Endodermal cell (in vitro differentiated cells): ENCODE measurements around the gene SPINK5. TPM values are rescaled to one million over a fixed set of nuclear protein-coding genes. Genes with fewer than 3 reads are reported as not detected.

Experiments
- DNase-seq: peaks from one replicate; pipeline ENCODE4 v3.0.0-alpha.2; 2017
- H3K27ac ChIP-seq: 2 replicates; pipeline ENCODE4 v1.5.1; 2013; ENCODE audit warnings: mild to moderate bottlenecking, low read depth, low read length, moderate library complexity
- H3K27me3 ChIP-seq: 2 replicates; pipeline ENCODE4 v1.6.1; 2013; ENCODE audit warnings: mild to moderate bottlenecking, low read length, moderate library complexity; ENCODE audit not compliant: insufficient read depth, control insufficient read depth, poor library complexity, severe bottlenecking
- H3K36me3 ChIP-seq: 2 replicates; pipeline ENCODE4 v1.7.0; 2013; ENCODE audit warnings: mild to moderate bottlenecking, low read length, moderate library complexity; ENCODE audit not compliant: control insufficient read depth, insufficient read depth
- H3K4me1 ChIP-seq: one replicate; pipeline ENCODE4 v1.7.0; 2013; ENCODE audit warnings: low read length; ENCODE audit not compliant: control insufficient read depth, insufficient read depth
- H3K4me3 ChIP-seq: 2 replicates; pipeline ENCODE4 v1.5.1; 2013; ENCODE audit warnings: mild to moderate bottlenecking, low read length, moderate library complexity
- H3K9ac ChIP-seq: 2 replicates; pipeline ENCODE4 v1.6.1; 2013; ENCODE audit warnings: mild to moderate bottlenecking, low read length, moderate library complexity; ENCODE audit not compliant: poor library complexity, severe bottlenecking; ENCODE audit errors: extremely low read depth
- H3K9me3 ChIP-seq: 2 replicates; pipeline ENCODE4 v1.6.1; 2013; ENCODE audit warnings: mild to moderate bottlenecking, low read length, moderate library complexity; ENCODE audit not compliant: control insufficient read depth
- H3K27ac Mint-ChIP-seq: 2 replicates; pipeline ENCODE4 v1.8.0; 2020; ENCODE audit warnings: mixed read lengths
- H3K27me3 Mint-ChIP-seq: 2 replicates; pipeline ENCODE4 v1.8.0; 2021; ENCODE audit warnings: mild to moderate bottlenecking, mixed read lengths; ENCODE audit not compliant: insufficient read depth
- H3K36me3 Mint-ChIP-seq: 2 replicates; pipeline ENCODE4 v1.8.0; 2020; ENCODE audit warnings: low read depth, mixed read lengths
- H3K4me1 Mint-ChIP-seq: 2 replicates; pipeline ENCODE4 v1.8.0; 2020; ENCODE audit warnings: mixed read lengths
- H3K4me3 Mint-ChIP-seq: 2 replicates; pipeline ENCODE4 v1.8.0; 2020; ENCODE audit warnings: mild to moderate bottlenecking, moderate library complexity, mixed read lengths
- H3K9me3 Mint-ChIP-seq: 2 replicates; pipeline ENCODE4 v1.8.0; 2020; ENCODE audit warnings: mild to moderate bottlenecking, mixed read lengths
- WGBS, 2 experiments: methylation state at CpG; one replicate each; pipeline versions ENCODE4 v1.1.5 to v1.1.7; 2013; ENCODE audit warnings: missing lambda C conversion rate in 2 of 2, mixed read lengths in 1 of 2; ENCODE audit not compliant: insufficient coverage in 1 of 2, insufficient read length in 1 of 2; 5-methylcytosine and 5-hydroxymethylcytosine counted together
- total RNA-seq, 2 donors: library from RNA; stranded (reverse); fragmentation: NEBNext Ultra II Directional in 1 of 2; extraction: Animal tissue kit (Norgen Biotek cat#: 25700) in 1 of 2; gene quantifications; 2 replicates in 1 of 2; 3 replicates in 1 of 2; pipeline ENCODE4 v1.2.1, GENCODE V29; 2021
- TF ChIP-seq, protein P1 (sequence below): fragments of 200-600 bp; sonication (generic); conservative IDR thresholded peaks from 2 replicates; pipeline ENCODE4 v1.5.0; 2021; ENCODE audit warnings: antibody characterized with exemption, mild to moderate bottlenecking

Gene SPINK5
- total RNA-seq, 2 donors from 2014 or later = 2.6 to 12.4 TPM

DNA sequence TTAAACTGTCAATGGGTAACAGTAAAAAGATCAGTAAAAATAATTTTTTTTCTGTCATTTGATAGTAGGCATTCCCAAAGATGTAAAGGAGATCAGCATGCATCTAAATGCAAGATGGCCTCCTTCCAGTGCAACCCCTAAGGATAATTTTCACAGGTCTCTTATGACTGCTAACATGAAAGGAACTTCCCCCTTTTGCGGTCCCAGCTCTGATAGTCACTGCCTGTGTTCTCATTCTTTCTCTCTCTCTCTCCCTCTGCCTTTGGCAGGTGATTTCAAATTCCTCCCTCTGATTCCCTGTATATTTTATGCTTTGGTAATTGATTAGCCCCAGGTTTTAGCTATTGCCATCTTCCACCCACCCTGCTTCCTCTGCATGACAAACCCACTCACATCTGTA is 113.4 kb downstream of the SPINK5 start:
- no peaks in the 10 kb centered on the region for H3K27me3 ChIP-seq
- DNase-seq = no peak
- peaks cover 16% of the 10 kb centered on the region for H3K4me1 Mint-ChIP-seq

DNA sequence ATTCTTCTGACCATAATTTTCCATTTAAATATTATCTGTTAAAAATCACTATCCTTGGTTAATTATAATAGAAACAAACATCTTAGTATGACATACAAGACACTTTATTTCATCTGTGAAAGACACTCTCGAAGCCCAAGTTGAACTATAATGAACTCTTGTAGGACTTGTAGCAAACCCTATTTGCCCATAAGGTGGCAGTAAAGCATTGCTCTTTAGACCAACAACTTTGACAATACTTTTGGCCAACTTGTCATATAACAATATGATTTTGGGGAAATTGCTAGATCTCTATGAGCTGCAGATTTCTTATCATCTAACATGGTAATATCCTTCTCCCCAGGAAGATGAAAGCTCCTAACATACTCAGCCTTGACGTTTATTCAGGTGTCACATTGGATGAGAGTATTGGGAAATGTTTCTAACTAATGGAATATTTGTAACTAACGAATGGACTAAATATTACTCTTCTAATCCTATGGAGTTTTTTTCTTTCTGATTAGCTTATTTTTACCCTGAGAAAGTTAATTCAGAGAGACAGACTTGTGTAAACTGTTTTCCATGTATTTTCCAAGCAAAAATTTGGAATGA is 115.5 kb downstream of the SPINK5 start:
- DNase-seq = no peak
- H3K9ac ChIP-seq = no peak overlapping the region
- TF ChIP-seq, protein P1, sequence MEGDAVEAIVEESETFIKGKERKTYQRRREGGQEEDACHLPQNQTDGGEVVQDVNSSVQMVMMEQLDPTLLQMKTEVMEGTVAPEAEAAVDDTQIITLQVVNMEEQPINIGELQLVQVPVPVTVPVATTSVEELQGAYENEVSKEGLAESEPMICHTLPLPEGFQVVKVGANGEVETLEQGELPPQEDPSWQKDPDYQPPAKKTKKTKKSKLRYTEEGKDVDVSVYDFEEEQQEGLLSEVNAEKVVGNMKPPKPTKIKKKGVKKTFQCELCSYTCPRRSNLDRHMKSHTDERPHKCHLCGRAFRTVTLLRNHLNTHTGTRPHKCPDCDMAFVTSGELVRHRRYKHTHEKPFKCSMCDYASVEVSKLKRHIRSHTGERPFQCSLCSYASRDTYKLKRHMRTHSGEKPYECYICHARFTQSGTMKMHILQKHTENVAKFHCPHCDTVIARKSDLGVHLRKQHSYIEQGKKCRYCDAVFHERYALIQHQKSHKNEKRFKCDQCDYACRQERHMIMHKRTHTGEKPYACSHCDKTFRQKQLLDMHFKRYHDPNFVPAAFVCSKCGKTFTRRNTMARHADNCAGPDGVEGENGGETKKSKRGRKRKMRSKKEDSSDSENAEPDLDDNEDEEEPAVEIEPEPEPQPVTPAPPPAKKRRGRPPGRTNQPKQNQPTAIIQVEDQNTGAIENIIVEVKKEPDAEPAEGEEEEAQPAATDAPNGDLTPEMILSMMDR = peak; percentile 89
- H3K4me3 ChIP-seq = no peak overlapping the region
- no peaks in the 10 kb centered on the region for H3K9me3 ChIP-seq
- no peaks in the 10 kb centered on the region for H3K36me3 ChIP-seq
- Mint-ChIP-seq H3K4me3 (no peak overlapping the region), H3K27ac (no peak overlapping the region), H3K9me3 (no peaks in the 10 kb centered on the region), H3K36me3 (no peaks in the 10 kb centered on the region), H3K27me3 (peaks cover 5% of the 10 kb centered on the region), H3K4me1 (peaks cover 12% of the 10 kb centered on the region)
- no peak overlapping the region for H3K27ac ChIP-seq
- H3K4me1 ChIP-seq = peaks cover 3% of the 10 kb centered on the region
- WGBS, 2 experiments = 67 to 91% methylated on average over 1 to 2 of the region's 3 CpGs
- no peaks in the 10 kb centered on the region for H3K27me3 ChIP-seq

More for the DNA sequence above, 113.4 kb downstream of the SPINK5 start:
- H3K4me1 ChIP-seq = peaks cover 3% of the 10 kb centered on the region
- WGBS, 2 experiments = 91% methylated on average over 1 of the region's 1 CpG; no CpG with 5 or more reads in 1 of the 2 experiments
- no peak overlapping the region for H3K9ac ChIP-seq
- no peaks in the 10 kb centered on the region for H3K9me3 ChIP-seq
- no peak overlapping the region for H3K27ac ChIP-seq
- Mint-ChIP-seq H3K27me3 (peaks cover 9% of the 10 kb centered on the region), H3K27ac (no peak overlapping the region), H3K4me3 (no peak overlapping the region), H3K36me3 (no peaks in the 10 kb centered on the region), H3K9me3 (no peaks in the 10 kb centered on the region)
- no peak overlapping the region for H3K4me3 ChIP-seq
- TF ChIP-seq, protein P1 = no peak
- H3K36me3 ChIP-seq = no peaks in the 10 kb centered on the region

DNA sequence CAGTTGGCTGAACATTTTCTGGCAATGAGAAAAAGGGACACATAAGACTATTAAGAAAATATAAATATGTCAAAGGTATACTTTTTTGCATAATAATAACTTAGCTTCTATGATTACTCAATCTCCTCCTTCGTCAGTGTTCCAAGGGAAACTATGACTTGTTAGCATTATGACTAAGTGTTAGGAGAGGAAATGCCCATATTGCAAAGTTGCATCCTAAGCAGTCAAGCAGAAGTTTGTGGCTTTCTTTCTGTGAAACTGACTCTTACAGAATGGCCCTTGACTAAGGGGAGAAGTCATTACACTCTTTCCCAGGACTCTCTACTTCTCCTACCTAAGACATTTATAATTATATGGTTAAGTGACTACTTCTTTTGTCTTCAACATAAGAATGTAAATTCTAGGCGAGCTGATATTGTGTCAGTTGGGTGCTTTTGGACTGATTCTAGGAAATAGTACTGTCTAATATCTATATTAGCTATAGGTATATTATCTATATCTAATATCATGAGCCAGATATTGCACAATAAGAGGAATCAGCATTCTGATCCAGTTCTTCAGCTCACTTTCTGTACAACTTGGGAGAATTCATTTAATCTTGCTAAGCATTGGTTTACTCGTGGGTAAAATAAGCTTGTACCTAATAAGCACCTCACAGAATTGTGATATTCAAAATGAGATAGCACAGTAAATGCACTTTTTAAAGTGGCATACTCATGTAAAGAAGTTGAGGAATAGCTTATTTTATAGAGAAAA is 122.6 kb downstream of the SPINK5 start:
- Histone ChIP-seq H3K4me3 (no peak overlapping the region), H3K27me3 (no peaks in the 10 kb centered on the region), H3K9me3 (no peaks in the 10 kb centered on the region), H3K27ac (no peak overlapping the region), H3K4me1 (no peaks in the 10 kb centered on the region), H3K9ac (no peak overlapping the region), H3K36me3 (no peaks in the 10 kb centered on the region)
- no peak for DNase-seq
- WGBS, 2 experiments = 80 to 92% methylated on average over 1 to 2 of the region's 3 CpGs
- H3K4me3 Mint-ChIP-seq = no peak overlapping the region
- no peaks in the 10 kb centered on the region for H3K36me3 Mint-ChIP-seq
- TF ChIP-seq, protein P1 = no peak
- no peaks in the 10 kb centered on the region for H3K27me3 Mint-ChIP-seq
- no peak overlapping the region for H3K27ac Mint-ChIP-seq
- no peaks in the 10 kb centered on the region for H3K9me3 Mint-ChIP-seq
- no peaks in the 10 kb centered on the region for H3K4me1 Mint-ChIP-seq

Other genes starting within 250 kb of the SPINK5 start
- not detected for gene SPINK1, start 232.3 kb upstream of the SPINK5 start, total RNA-seq
- 10 to 100 TPM in 1 of 2 donors, 1 to 10 TPM in 1; 1.1 to 18.7 TPM for gene SCGB3A2, start 185.3 kb upstream of the SPINK5 start, total RNA-seq
- not detected for gene C5orf46, start 157.4 kb upstream of the SPINK5 start, total RNA-seq
- not detected for gene SPINK14, start 104.6 kb downstream of the SPINK5 start, total RNA-seq
- not detected for gene SPINK6, start 139.1 kb downstream of the SPINK5 start, total RNA-seq
- not detected for gene MARCOL, start 174.5 kb downstream of the SPINK5 start, total RNA-seq
- gene SPINK13, start 204.8 kb downstream of the SPINK5 start, total RNA-seq = not detected
- not detected for gene SPINK7, start 248.4 kb downstream of the SPINK5 start, total RNA-seq